ENCODE data around the gene LAIR1. TPM values are rescaled to one million over a fixed set of nuclear protein-coding genes. Genes with fewer than 3 reads are reported as not detected.

LAIR1 gene
- total RNA-seq (2022; extraction: Qiagen RNA extraction) = not detected in 5 replicates

GRCh38 chr19:54364775-54365257, at the start of gene LAIR1:
LAIR1 (minus strand) TSS chr19:54364931; CDS start chr19:54364804, 127 bp downstream.

GRCh38 chr19:54312436-54313377, 52.0 kb downstream of the LAIR1 start, which contains the start of gene LILRA5:
LILRA5 (minus strand) TSS chr19:54313166; CDS start chr19:54313019, 147 bp downstream.

Other genes starting within 250 kb of the LAIR1 start
- 20.8 to 25.0 TPM (median 21.5 TPM) in 5 replicates for gene TFPT, start 249.3 kb downstream of the LAIR1 start, total RNA-seq (2022; extraction: Qiagen RNA extraction)
- gene PRPF31, start 249.2 kb downstream of the LAIR1 start, total RNA-seq (2022; extraction: Qiagen RNA extraction) = 111 to 121 TPM (median 116 TPM) in 5 replicates
- 54.2 to 70.0 TPM (median 69.5 TPM) in 5 replicates for gene CNOT3, start 227.2 kb downstream of the LAIR1 start, total RNA-seq (2022; extraction: Qiagen RNA extraction)
- 7.5 to 9.4 TPM (median 8.5 TPM) in 5 replicates for gene LENG1, start 205.2 kb downstream of the LAIR1 start, total RNA-seq (2022; extraction: Qiagen RNA extraction)
- 1.0 to 1.7 TPM (median 1.2 TPM) in 5 replicates for gene TMC4, start 191.8 kb downstream of the LAIR1 start, total RNA-seq (2022; extraction: Qiagen RNA extraction)
- gene MBOAT7, start 175.4 kb downstream of the LAIR1 start, total RNA-seq (2022; extraction: Qiagen RNA extraction) = 121 to 181 TPM (median 160 TPM) in 5 replicates
- 77.8 to 137 TPM (median 131 TPM) in 5 replicates for gene TSEN34, start 173.6 kb downstream of the LAIR1 start, total RNA-seq (2022; extraction: Qiagen RNA extraction)
- gene RPS9, start 164.1 kb downstream of the LAIR1 start, total RNA-seq (2022; extraction: Qiagen RNA extraction) = 2,162 to 2,522 TPM (median 2,268 TPM) in 5 replicates
- 0.06 to 0.25 TPM (median 0.09 TPM) in 3 of 5 replicates, not detected in the others for gene LILRB3, start 141.9 kb downstream of the LAIR1 start, total RNA-seq (2022; extraction: Qiagen RNA extraction)
- gene LILRA6, start 122.1 kb downstream of the LAIR1 start, total RNA-seq (2022; extraction: Qiagen RNA extraction) = 0.06 TPM in 1 of 5 replicates, not detected in the others
- 0.03 to 0.06 TPM in 2 of 5 replicates, not detected in the others for gene LILRB5, start 107.7 kb downstream of the LAIR1 start, total RNA-seq (2022; extraction: Qiagen RNA extraction)
- gene LILRB2, start 83.8 kb downstream of the LAIR1 start, total RNA-seq (2022; extraction: Qiagen RNA extraction) = 0.05 to 0.13 TPM (median 0.09 TPM) in 3 of 5 replicates, not detected in the others
- not detected in 5 replicates for gene LILRA5, start 51.8 kb downstream of the LAIR1 start, total RNA-seq (2022; extraction: Qiagen RNA extraction)
- 0.13 TPM in 1 of 5 replicates, not detected in the others for gene LILRA4, start 25.8 kb downstream of the LAIR1 start, total RNA-seq (2022; extraction: Qiagen RNA extraction)
- 0.07 to 0.27 TPM (median 0.20 TPM) in 3 of 5 replicates, not detected in the others for gene TTYH1, start 50.5 kb upstream of the LAIR1 start, total RNA-seq (2022; extraction: Qiagen RNA extraction)
- 68.5 to 144 TPM (median 126 TPM) in 5 replicates for gene LENG8, start 84.3 kb upstream of the LAIR1 start, total RNA-seq (2022; extraction: Qiagen RNA extraction)
- 3.7 to 8.0 TPM (median 7.3 TPM) in 5 replicates for gene LENG9, start 98.8 kb upstream of the LAIR1 start, total RNA-seq (2022; extraction: Qiagen RNA extraction)
- not detected in 5 replicates for gene CDC42EP5, start 108.4 kb upstream of the LAIR1 start, total RNA-seq (2022; extraction: Qiagen RNA extraction)
- gene LAIR2, start 137.9 kb upstream of the LAIR1 start, total RNA-seq (2022; extraction: Qiagen RNA extraction) = not detected in 5 replicates
- gene LILRA2, start 208.9 kb upstream of the LAIR1 start, total RNA-seq (2022; extraction: Qiagen RNA extraction) = not detected in 5 replicates
- not detected in 5 replicates for gene LILRA1, start 228.7 kb upstream of the LAIR1 start, total RNA-seq (2022; extraction: Qiagen RNA extraction)